Endothelial cell (in vitro differentiated cells): Measurements from ENCODE around the gene DNA2. TPM values are rescaled to one million over a fixed set of nuclear protein-coding genes. Genes with fewer than 3 reads are reported as not detected.

Experiments
- DNase-seq: peaks from one replicate; pipeline ENCODE4 v3.0.0; 2021; ENCODE audit warnings: low spot score
- H3K27ac Mint-ChIP-seq: one replicate; pipeline ENCODE4 v1.8.0; 2021; ENCODE audit warnings: mixed read lengths, inconsistent platforms; ENCODE audit not compliant: unreplicated experiment
- H3K27me3 Mint-ChIP-seq: one replicate; pipeline ENCODE4 v1.8.0; 2021; ENCODE audit warnings: mild to moderate bottlenecking, moderate library complexity, mixed read lengths, inconsistent platforms; ENCODE audit not compliant: unreplicated experiment
- H3K36me3 Mint-ChIP-seq: one replicate; pipeline ENCODE4 v1.8.0; 2021; ENCODE audit warnings: mild to moderate bottlenecking, low read depth, mixed read lengths, inconsistent platforms; ENCODE audit not compliant: unreplicated experiment
- H3K4me1 Mint-ChIP-seq: one replicate; pipeline ENCODE4 v1.8.0; 2021; ENCODE audit warnings: mild to moderate bottlenecking, mixed read lengths, inconsistent platforms; ENCODE audit not compliant: unreplicated experiment
- H3K4me3 Mint-ChIP-seq: one replicate; pipeline ENCODE4 v1.8.0; 2021; ENCODE audit warnings: mild to moderate bottlenecking, mixed read lengths, inconsistent platforms; ENCODE audit not compliant: unreplicated experiment
- H3K9me3 Mint-ChIP-seq: one replicate; pipeline ENCODE4 v1.8.0; 2021; ENCODE audit warnings: mixed read lengths, inconsistent platforms; ENCODE audit not compliant: unreplicated experiment
- total RNA-seq: library from RNA; stranded (reverse); fragmentation: NEBNext Ultra II Directional; extraction: Animal tissue kit (Norgen Biotek cat#: 25700); gene quantifications from one replicate; pipeline ENCODE4 v1.2.1, GENCODE V29; 2021; ENCODE audit not compliant: unreplicated experiment
- TF ChIP-seq, protein P1 (sequence below): fragments of 200-600 bp; sonication (generic); IDR thresholded peaks from one replicate; pipeline ENCODE4 v1.5.0; 2021; ENCODE audit warnings: antibody characterized with exemption; ENCODE audit not compliant: unreplicated experiment

The DNA2 gene
- total RNA-seq, 1 donor from 2014 or later: 14.5 TPM

DNA sequence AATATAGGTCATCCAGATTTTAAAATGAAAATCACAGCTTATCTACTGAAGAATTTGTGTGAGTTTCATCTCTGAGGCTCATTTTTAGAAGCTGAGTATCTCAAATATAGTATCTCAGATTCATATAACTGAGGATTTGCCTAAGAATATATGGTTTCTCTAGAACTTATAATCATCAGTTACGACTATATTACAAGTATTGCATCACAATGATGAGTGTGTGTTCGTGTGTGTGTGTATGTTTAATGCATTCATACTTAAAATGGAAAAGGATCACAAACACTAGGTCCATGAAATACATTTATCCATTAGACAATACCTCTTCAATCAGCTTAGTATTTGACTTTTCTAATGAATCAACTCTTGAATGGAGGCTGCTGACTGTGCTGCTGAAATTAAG, 86.0 kb downstream of the DNA2 start:
- Mint-ChIP-seq H3K4me3 (no peak overlapping the region), H3K27me3 (no peaks in the 10 kb centered on the region), H3K9me3 (no peaks in the 10 kb centered on the region), H3K27ac (no peak overlapping the region), H3K36me3 (peaks cover 4% of the 10 kb centered on the region), H3K4me1 (no peaks in the 10 kb centered on the region)
- TF ChIP-seq, protein P1, sequence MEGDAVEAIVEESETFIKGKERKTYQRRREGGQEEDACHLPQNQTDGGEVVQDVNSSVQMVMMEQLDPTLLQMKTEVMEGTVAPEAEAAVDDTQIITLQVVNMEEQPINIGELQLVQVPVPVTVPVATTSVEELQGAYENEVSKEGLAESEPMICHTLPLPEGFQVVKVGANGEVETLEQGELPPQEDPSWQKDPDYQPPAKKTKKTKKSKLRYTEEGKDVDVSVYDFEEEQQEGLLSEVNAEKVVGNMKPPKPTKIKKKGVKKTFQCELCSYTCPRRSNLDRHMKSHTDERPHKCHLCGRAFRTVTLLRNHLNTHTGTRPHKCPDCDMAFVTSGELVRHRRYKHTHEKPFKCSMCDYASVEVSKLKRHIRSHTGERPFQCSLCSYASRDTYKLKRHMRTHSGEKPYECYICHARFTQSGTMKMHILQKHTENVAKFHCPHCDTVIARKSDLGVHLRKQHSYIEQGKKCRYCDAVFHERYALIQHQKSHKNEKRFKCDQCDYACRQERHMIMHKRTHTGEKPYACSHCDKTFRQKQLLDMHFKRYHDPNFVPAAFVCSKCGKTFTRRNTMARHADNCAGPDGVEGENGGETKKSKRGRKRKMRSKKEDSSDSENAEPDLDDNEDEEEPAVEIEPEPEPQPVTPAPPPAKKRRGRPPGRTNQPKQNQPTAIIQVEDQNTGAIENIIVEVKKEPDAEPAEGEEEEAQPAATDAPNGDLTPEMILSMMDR: no peak
- no peak for DNase-seq

DNA sequence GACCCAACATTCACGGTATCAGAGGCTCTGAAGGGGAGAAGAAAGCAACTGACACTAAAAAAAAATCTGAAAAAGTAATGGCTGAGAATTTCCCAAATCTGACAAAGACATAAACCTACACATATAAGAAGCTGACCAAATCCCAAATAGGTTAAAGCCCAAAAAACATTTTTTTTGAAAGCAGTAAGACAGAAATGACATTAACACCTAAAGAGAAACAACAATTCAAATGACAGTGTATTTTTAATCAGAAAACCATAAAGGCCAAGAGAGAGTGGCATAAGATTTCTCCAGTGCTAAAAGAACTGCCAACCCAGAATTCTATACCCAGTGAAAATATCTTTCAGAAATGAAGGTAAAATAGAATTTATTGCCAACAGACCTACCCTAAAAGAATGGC, 100.2 kb downstream of the DNA2 start:
- TF ChIP-seq, protein P1: no peak
- Mint-ChIP-seq H3K4me1 (no peaks in the 10 kb centered on the region), H3K27ac (no peak overlapping the region), H3K36me3 (peaks cover 31% of the 10 kb centered on the region), H3K9me3 (peaks cover 5% of the 10 kb centered on the region), H3K27me3 (peaks cover 1% of the 10 kb centered on the region), H3K4me3 (no peak overlapping the region)
- no peak for DNase-seq

DNA sequence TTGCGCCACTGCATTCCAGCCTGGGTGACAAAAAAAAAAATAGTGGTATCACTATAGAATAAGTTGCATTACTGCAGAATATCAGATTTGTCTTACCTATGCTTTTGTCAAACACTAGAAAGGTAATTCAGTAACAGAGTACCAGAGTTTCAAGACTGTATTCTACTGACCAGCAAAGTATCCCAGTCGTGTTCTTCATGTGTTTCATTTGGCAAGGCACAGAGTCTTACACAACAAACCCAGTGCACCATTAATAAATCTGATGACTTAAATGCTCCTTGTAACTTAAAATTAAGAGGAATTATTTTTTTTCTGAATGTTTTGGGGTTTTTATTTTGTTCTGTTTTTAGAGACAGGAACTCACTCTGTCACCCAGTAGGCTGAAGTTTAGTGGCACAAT, 104.7 kb downstream of the DNA2 start:
- H3K9me3 Mint-ChIP-seq: no peaks in the 10 kb centered on the region
- TF ChIP-seq, protein P1: no peak
- no peaks in the 10 kb centered on the region for H3K4me1 Mint-ChIP-seq
- peaks cover 16% of the 10 kb centered on the region for H3K36me3 Mint-ChIP-seq
- no peak overlapping the region for H3K27ac Mint-ChIP-seq
- no peak overlapping the region for H3K4me3 Mint-ChIP-seq
- no peak for DNase-seq
- peaks cover 1% of the 10 kb centered on the region for H3K27me3 Mint-ChIP-seq

DNA sequence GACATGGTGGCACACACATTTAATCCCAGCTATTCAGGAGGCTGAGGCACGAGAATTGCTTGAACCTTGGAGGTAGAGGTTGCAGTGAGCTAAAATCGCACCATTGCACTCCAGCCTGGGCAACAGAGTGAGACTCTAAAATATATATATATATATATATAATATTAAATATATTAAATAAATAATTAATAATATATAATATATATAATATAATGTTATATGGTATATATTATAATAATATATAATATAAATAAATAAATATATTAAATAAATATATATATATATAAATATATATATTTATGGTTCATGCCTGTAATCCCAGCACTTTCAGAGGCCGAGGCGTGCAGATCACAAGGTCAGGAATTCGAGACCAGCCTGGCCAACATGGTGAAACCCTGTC, 105.2 kb downstream of the DNA2 start:
- Mint-ChIP-seq H3K4me3 (no peak overlapping the region), H3K4me1 (no peaks in the 10 kb centered on the region), H3K9me3 (no peaks in the 10 kb centered on the region), H3K27ac (no peak overlapping the region), H3K27me3 (peaks cover 1% of the 10 kb centered on the region), H3K36me3 (peaks cover 14% of the 10 kb centered on the region)
- no peak for DNase-seq
- TF ChIP-seq, protein P1: no peak

DNA sequence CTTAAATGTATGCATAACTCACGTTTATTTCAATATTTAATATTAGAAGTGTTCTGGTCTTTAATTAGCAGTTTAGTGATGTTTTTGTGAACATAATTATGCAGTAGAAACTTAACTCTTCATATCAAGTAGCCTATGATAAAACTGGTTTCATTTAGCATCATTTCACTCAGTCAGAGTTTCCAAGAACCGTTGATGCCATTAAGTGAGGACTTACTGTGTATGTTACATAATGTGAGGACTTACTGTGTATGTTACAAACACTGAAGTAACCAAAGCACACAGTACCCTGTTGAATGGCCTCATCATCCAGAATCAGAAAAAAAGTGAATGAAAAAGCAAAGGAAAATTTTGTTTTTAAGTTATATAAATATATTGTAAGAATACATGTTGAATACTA, 106.2 kb downstream of the DNA2 start:
- Mint-ChIP-seq H3K27me3 (peaks cover 1% of the 10 kb centered on the region), H3K4me1 (no peaks in the 10 kb centered on the region), H3K36me3 (peaks cover 7% of the 10 kb centered on the region), H3K27ac (no peak overlapping the region), H3K9me3 (no peaks in the 10 kb centered on the region), H3K4me3 (no peak overlapping the region)
- TF ChIP-seq, protein P1: no peak
- no peak for DNase-seq
